ENCODE data around the gene ZNF555. TPM values are rescaled to one million over a fixed set of nuclear protein-coding genes. Genes with fewer than 3 reads are reported as not detected.
"Not testable (repeated sequence)": the region's sequence is repeated elsewhere in the genome, so short reads cannot be mapped to it uniquely, and the experiment has no call there.

ZNF555 gene
- polyA plus RNA-seq, 4 donors: 12.1 to 16.4 (median 13.9) TPM

- DNase-seq (ENCODE audit: low read depth in 4 of 4, low spot score in 3 of 4): no peak
Measured at GRCh38 chr19:2866495-2867024, 25.3 kb downstream of the ZNF555 start.

GRCh38 chr19:2867025-2867991 lies 26.0 kb downstream of the ZNF555 start, which contains the start of gene ZNF556:
Gene ZNF556 (plus strand): TSS chr19:2867335. CDS start chr19:2867422, 87 bp downstream.
- no peak for DNase-seq (ENCODE audit: low read depth in 4 of 4, low spot score in 3 of 4)

- DNase-seq (ENCODE audit: low read depth in 4 of 4, low spot score in 3 of 4): no peak
Measured at GRCh38 chr19:2869618-2870017, 28.3 kb downstream of the ZNF555 start.

- DNase-seq (ENCODE audit: low read depth in 4 of 4, low spot score in 3 of 4): not testable (repeated sequence)
Measured at GRCh38 chr19:2872175-2872574, 30.9 kb downstream of the ZNF555 start.

GRCh38 chr19:2877398-2878331 lies 36.4 kb downstream of the ZNF555 start:
- no peak for DNase-seq (ENCODE audit: low read depth in 4 of 4, low spot score in 3 of 4)

- DNase-seq (ENCODE audit: low read depth in 4 of 4, low spot score in 3 of 4): no peak
Measured at GRCh38 chr19:2883686-2884439, 42.6 kb downstream of the ZNF555 start.

- no peak for DNase-seq (ENCODE audit: low read depth in 4 of 4, low spot score in 3 of 4)
Measured at GRCh38 chr19:2885736-2886135, 44.5 kb downstream of the ZNF555 start.

GRCh38 chr19:2887391-2887914 lies 46.2 kb downstream of the ZNF555 start:
- peak; percentile 48 to 67 (median 56) for DNase-seq (ENCODE audit: low read depth in 4 of 4, low spot score in 3 of 4)

GRCh38 chr19:2888731-2889224 lies 47.5 kb downstream of the ZNF555 start:
- no peak for DNase-seq (ENCODE audit: low read depth in 4 of 4, low spot score in 3 of 4)

GRCh38 chr19:2890531-2890930 lies 49.3 kb downstream of the ZNF555 start:
- DNase-seq (ENCODE audit: low read depth in 4 of 4, low spot score in 3 of 4): not testable (repeated sequence)

- no peak for DNase-seq (ENCODE audit: low read depth in 4 of 4, low spot score in 3 of 4)
Measured at GRCh38 chr19:2896694-2897093, 55.4 kb downstream of the ZNF555 start.

GRCh38 chr19:2900296-2901252 lies 59.3 kb downstream of the ZNF555 start, which contains the start of gene ZNF57:
Gene ZNF57 (plus strand): TSS chr19:2900928. CDS start chr19:2901046, 118 bp downstream.
- peak; percentile 96 to 98 (median 96) for DNase-seq (ENCODE audit: low read depth in 4 of 4, low spot score in 3 of 4)

GRCh38 chr19:2902590-2903218 lies 61.4 kb downstream of the ZNF555 start:
- DNase-seq (ENCODE audit: low read depth in 4 of 4, low spot score in 3 of 4): no peak

- DNase-seq (ENCODE audit: low read depth in 4 of 4, low spot score in 3 of 4): not testable (repeated sequence)
Measured at GRCh38 chr19:2903326-2903725, 62.1 kb downstream of the ZNF555 start.

- DNase-seq (ENCODE audit: low read depth in 4 of 4, low spot score in 3 of 4): no peak
Measured at GRCh38 chr19:2905918-2906519, 64.7 kb downstream of the ZNF555 start.

- DNase-seq (ENCODE audit: low read depth in 4 of 4, low spot score in 3 of 4): no peak
Measured at GRCh38 chr19:2906631-2907195, 65.4 kb downstream of the ZNF555 start.

Measured in right renal pelvis (tissue), 4 donors.